ENCODE measurements around the gene RNF157. TPM values are rescaled to one million over a fixed set of nuclear protein-coding genes. Genes with fewer than 3 reads are reported as not detected.

RNF157 gene
- total and polyA plus RNA-seq, 2 of the 13 experiments (the other 11 are each of a cell fraction or from before 2014, with no cell fraction given), result 0.44 to 1.5 TPM

- Histone ChIP-seq H3K36me3 (replicated peaks in 1 of 2; ENCODE audit: control insufficient read depth in 1 of 2, insufficient read depth in 2 of 2, low read length in 2 of 2) (no peaks in the 10 kb centered on the region; a peak in 1 of 5 replicates), H3K4me3 (replicated peaks in 1 of 3; ENCODE audit: insufficient read depth in 1 of 3, low read depth in 2 of 3, low read length in 3 of 3) (peak overlapping the region in 1 of 3 experiments; percentile 57; a peak in 2 of 6 replicates), H3K4me1 (ENCODE audit: insufficient read depth, low read length) (peaks cover 28% of the 10 kb centered on the region), H3K79me2 (ENCODE audit: insufficient read depth, low read length) (no peaks in the 10 kb centered on the region), H4K20me1 (ENCODE audit: insufficient read depth, low read length) (no peaks in the 10 kb centered on the region), H3K4me2 (ENCODE audit: low read depth, low read length) (peak overlapping the region; percentile 76), H3K9ac (ENCODE audit: insufficient read depth, low read depth, low read length) (no peak overlapping the region), H3K9me3 (ENCODE audit: low read length) (no peaks in the 10 kb centered on the region), H3K27me3 (ENCODE audit: control insufficient read depth in 1 of 2, insufficient read depth in 2 of 2, low read length in 2 of 2) (peaks cover 0 to 13% of the 10 kb centered on the region in 2 experiments; a peak in 3 of 5 replicates), H3K27ac (ENCODE audit: extremely low read length, insufficient read depth, low read length) (peak overlapping the region; percentile 37), H2AFZ (ENCODE audit: low read length) (no peak overlapping the region)
- BruUV-seq (replicated peaks), result no TSS peak
- ChIA-PET CTCF (ENCODE audit: low intra/inter-chr PET ratio, low total read pairs) (interaction anchor here (3.8 to 4.6 kb wide), 2 partner anchors 27 to 63 kb away, joined by 50 to 78 read pairs; no protein-coding TSS in a partner anchor), POLR2A (interaction anchor here (0.9 to 3.1 kb wide), 10 partner anchors 13 to 147 kb away, joined by 3 to 14 read pairs (median 4); partner anchors contain the start of gene UBALD2)
- in situ Hi-C loops (cut with HindIII; ENCODE audit: extremely low pct_ligation_motif_present, low pct_unique_long_range_greater_than_20kb) (loop anchor here (5.0 kb wide), 2 partner anchors 38 to 158 kb away; no protein-coding TSS in a partner anchor), intact Hi-C loops (cut with micrococcal nuclease; ENCODE audit: unreplicated experiment) (no loop called here)
- DNase-seq (ENCODE audit: low spot score) (peak; percentile 70), FAIRE-seq (peak; percentile 67), ATAC-seq (peak; percentile 55)
- 6% methylated on average over 19 of the region's 19 CpGs for WGBS (ENCODE audit: low lambda C conversion rate)
- TF ChIP-seq NCOR1 (IDR thresholded peaks at IDR 0.05; ENCODE audit: borderline replicate concordance, low read length), result no peak
- peak; percentile 94 for TF ChIP-seq PHF21A (CRISPR knock-in tag; IDR thresholded peaks at IDR 0.05)
- TF ChIP-seq ZSCAN12 (CRISPR knock-in tag; IDR thresholded peaks at IDR 0.05), result 0 out of 2 replicates have a peak, but pooled peaks have one; percentile 51
- no peak for TF ChIP-seq ZBTB38 (CRISPR knock-in tag; IDR thresholded peaks at IDR 0.05)
- TF ChIP-seq PHF5A (CRISPR knock-in tag; IDR thresholded peaks at IDR 0.05; ENCODE audit: low read depth, unreplicated experiment), result no peak
- TF ChIP-seq ZNF790 (CRISPR knock-in tag; IDR thresholded peaks at IDR 0.05; ENCODE audit: borderline replicate concordance), result no peak
- TF ChIP-seq ZNF570 (CRISPR knock-in tag; IDR thresholded peaks at IDR 0.05; ENCODE audit: borderline replicate concordance), result no peak
- TF ChIP-seq NCOA5 (CRISPR knock-in tag; IDR thresholded peaks at IDR 0.05), result no peak
- TF ChIP-seq ZMAT5 (CRISPR knock-in tag; IDR thresholded peaks at IDR 0.05; ENCODE audit: borderline replicate concordance, low read depth), result no peak
- no peak for TF ChIP-seq ZNF101 (CRISPR knock-in tag; IDR thresholded peaks at IDR 0.05; ENCODE audit: borderline replicate concordance, low read depth)
- TF ChIP-seq PRMT3 (CRISPR knock-in tag; IDR thresholded peaks at IDR 0.05; ENCODE audit: borderline replicate concordance, low read depth), result no peak
- no peak for TF ChIP-seq CREBL2 (CRISPR knock-in tag; IDR thresholded peaks at IDR 0.05; ENCODE audit: borderline replicate concordance)
- TF ChIP-seq JARID2 (CRISPR knock-in tag; IDR thresholded peaks at IDR 0.05; ENCODE audit: insufficient replicate concordance), result no peak
- TF ChIP-seq ZBTB39 (CRISPR knock-in tag; IDR thresholded peaks at IDR 0.05), result no peak
- peak; percentile 79; the same call in 1 of the 2 replicates for TF ChIP-seq THRA (CRISPR knock-in tag; IDR thresholded peaks at IDR 0.05; ENCODE audit: borderline replicate concordance)
- TF ChIP-seq SUZ12 (IDR thresholded peaks at IDR 0.05; ENCODE audit: low read depth, low read length), result no peak
- no peak for TF ChIP-seq HNRNPH1 (optimal IDR thresholded peaks at IDR 0.05; ENCODE audit: low read depth, low read length)
- peak; percentile 92 for TF ChIP-seq RXRA (CRISPR knock-in tag; IDR thresholded peaks at IDR 0.05)
- TF ChIP-seq ZKSCAN8 (CRISPR knock-in tag; IDR thresholded peaks at IDR 0.05; ENCODE audit: borderline replicate concordance), result no peak
These were observed 120.6 kb downstream of the RNF157 start for GRCh38 chr17:76119409-76120371.
